Thyroid gland (tissue), 4 donors: ENCODE results near the gene KRTAP4-7. TPM values are rescaled to one million over a fixed set of nuclear protein-coding genes. Genes with fewer than 3 reads are reported as not detected.
"Not testable (repeated sequence)": the region's sequence is repeated elsewhere in the genome, so short reads cannot be mapped to it uniquely, and the experiment has no call there.

ENCODE experiments used
- DNase-seq, 2 donors: peaks; one replicate each; pipeline ENCODE4 v3.0.0-alpha.2; 2019
- H3K27ac ChIP-seq, 3 donors: fragments of 200-600 bp; sonication (generic); 1 replicate in 2 of 3; 2 replicates in 1 of 3; pipeline ENCODE4 v1.5.1; 2016 to 2019; ENCODE audit warnings: mild to moderate bottlenecking in 1 of 3, moderate library complexity in 1 of 3
- H3K27me3 ChIP-seq: fragments of 200-600 bp; sonication (generic); one replicate; pipeline ENCODE4 v1.5.1; 2019
- H3K36me3 ChIP-seq, 2 donors: fragments of 200-600 bp; sonication (generic); one replicate each; pipeline ENCODE4 v1.5.1; 2016 to 2019
- H3K4me1 ChIP-seq, 2 donors: fragments of 200-600 bp; sonication (generic); one replicate each; pipeline ENCODE4 v1.5.1; 2017 to 2019
- H3K4me3 ChIP-seq, 3 donors: fragments of 200-600 bp; sonication (generic); replicated peaks in 1 of 3; 1 replicate in 2 of 3; 2 replicates in 1 of 3; pipeline ENCODE4 v1.5.1; 2016; ENCODE audit warnings: mild to moderate bottlenecking in 1 of 3
- H3K9me3 ChIP-seq: fragments of 200-600 bp; sonication (generic); one replicate; pipeline ENCODE4 v1.5.1; 2017
- POLR2A ChIP-seq, 2 donors: fragments of 450-650 bp; IDR thresholded peaks; one replicate each; pipeline ENCODE4 v1.6.1; 2017; ENCODE audit warnings: antibody characterized with exemption in 2 of 2, mild to moderate bottlenecking in 2 of 2, moderate library complexity in 1 of 2
- WGBS, 2 donors: methylation state at CpG; one replicate each; pipeline ENCODE4 v1.1.5; 2017; 5-methylcytosine and 5-hydroxymethylcytosine counted together
- intact Hi-C: fragments of 100-400 bp; cut with DNase I; formaldehyde crosslinking; loops from one replicate; pipeline ENCODE4 v1.15.1; 2023
- total RNA-seq, 4 donors: library from RNA; depleted of rRNA; stranded (reverse); fragments of >200 nt; gene quantifications; one replicate each; pipeline ENCODE4 v1.2.3, GENCODE V29; 2016
- TF ChIP-seq, protein P1 (sequence below), 6 experiments: fragments of 200-600 bp in 3 of 6; fragments of 450-650 bp in 3 of 6; sonication (generic) in 3 of 6; IDR thresholded peaks; one replicate each; pipeline ENCODE4 v1.5.1; 2016 to 2019; ENCODE audit warnings: antibody characterized with exemption in 6 of 6, mild to moderate bottlenecking in 2 of 6, inconsistent platforms in 1 of 6, moderate library complexity in 1 of 6

KRTAP4-7 gene
- total RNA-seq, 4 donors from 2014 or later, result not detected

DNA sequence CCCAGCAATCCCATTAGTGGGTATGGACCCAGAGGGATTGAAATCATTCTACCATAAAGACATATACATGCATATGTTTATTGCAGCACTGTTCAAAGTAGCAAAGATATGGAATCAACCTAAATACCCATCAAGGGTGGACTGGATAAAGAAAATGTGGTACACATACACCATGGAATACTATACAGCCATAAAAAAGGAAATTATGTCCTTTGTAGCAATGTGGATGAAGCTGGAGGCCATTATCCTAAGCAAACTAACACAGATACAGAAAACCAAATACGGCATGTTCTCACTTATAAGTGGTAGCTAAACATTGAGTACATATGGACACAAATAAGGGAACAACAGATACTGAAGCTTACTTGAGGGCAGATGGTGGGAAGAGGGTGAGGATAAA lies 26.4 kb upstream of the KRTAP4-7 start:
- H3K4me3 ChIP-seq, result no peak overlapping the region
- H3K36me3 ChIP-seq, result no peaks in the 10 kb centered on the region
- TF ChIP-seq, protein P1, sequence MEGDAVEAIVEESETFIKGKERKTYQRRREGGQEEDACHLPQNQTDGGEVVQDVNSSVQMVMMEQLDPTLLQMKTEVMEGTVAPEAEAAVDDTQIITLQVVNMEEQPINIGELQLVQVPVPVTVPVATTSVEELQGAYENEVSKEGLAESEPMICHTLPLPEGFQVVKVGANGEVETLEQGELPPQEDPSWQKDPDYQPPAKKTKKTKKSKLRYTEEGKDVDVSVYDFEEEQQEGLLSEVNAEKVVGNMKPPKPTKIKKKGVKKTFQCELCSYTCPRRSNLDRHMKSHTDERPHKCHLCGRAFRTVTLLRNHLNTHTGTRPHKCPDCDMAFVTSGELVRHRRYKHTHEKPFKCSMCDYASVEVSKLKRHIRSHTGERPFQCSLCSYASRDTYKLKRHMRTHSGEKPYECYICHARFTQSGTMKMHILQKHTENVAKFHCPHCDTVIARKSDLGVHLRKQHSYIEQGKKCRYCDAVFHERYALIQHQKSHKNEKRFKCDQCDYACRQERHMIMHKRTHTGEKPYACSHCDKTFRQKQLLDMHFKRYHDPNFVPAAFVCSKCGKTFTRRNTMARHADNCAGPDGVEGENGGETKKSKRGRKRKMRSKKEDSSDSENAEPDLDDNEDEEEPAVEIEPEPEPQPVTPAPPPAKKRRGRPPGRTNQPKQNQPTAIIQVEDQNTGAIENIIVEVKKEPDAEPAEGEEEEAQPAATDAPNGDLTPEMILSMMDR (IDR thresholded peaks at IDR 0.05), result no peak
- no peak for TF ChIP-seq POLR2A (IDR thresholded peaks at IDR 0.05)
- H3K4me1 ChIP-seq, result no peaks in the 10 kb centered on the region
- 90 to 92% methylated on average over 1 of the region's 1 CpG for WGBS, 2 donors
- H3K9me3 ChIP-seq, result no peaks in the 10 kb centered on the region
- no peaks in the 10 kb centered on the region for H3K27me3 ChIP-seq
- H3K27ac ChIP-seq, result no peak overlapping the region
- DNase-seq, result no peak
- intact Hi-C loops, result no loop called here

DNA sequence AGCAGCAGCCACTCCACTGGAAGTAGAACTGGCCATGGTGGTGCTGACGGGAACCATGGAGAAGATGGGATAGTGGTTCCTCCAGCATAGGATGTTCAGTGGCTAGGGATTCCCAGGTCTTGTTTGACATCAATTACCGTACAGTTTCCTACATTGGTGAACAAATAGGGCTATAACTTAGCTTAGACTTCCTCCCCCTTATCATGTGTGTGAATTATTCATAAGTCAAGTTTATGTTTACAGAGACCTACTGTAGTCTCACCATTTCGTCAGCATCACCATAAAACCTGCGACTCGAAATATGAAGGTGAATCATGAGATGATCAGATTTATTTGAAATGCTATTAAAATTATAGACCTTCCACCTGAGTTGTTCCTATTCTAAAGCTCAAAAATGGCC lies 25.2 kb upstream of the KRTAP4-7 start:
- Histone ChIP-seq H3K4me1 (no peaks in the 10 kb centered on the region), H3K4me3 (no peak overlapping the region), H3K27ac (no peak overlapping the region), H3K27me3 (no peaks in the 10 kb centered on the region), H3K36me3 (no peaks in the 10 kb centered on the region), H3K9me3 (no peaks in the 10 kb centered on the region)
- no peak for DNase-seq
- WGBS, 2 donors, result 91 to 95% methylated on average over 5 of the region's 5 CpGs
- intact Hi-C loops, result no loop called here
- TF ChIP-seq, protein P1 (IDR thresholded peaks at IDR 0.05), result no peak
- TF ChIP-seq POLR2A (IDR thresholded peaks at IDR 0.05), result no peak

DNA sequence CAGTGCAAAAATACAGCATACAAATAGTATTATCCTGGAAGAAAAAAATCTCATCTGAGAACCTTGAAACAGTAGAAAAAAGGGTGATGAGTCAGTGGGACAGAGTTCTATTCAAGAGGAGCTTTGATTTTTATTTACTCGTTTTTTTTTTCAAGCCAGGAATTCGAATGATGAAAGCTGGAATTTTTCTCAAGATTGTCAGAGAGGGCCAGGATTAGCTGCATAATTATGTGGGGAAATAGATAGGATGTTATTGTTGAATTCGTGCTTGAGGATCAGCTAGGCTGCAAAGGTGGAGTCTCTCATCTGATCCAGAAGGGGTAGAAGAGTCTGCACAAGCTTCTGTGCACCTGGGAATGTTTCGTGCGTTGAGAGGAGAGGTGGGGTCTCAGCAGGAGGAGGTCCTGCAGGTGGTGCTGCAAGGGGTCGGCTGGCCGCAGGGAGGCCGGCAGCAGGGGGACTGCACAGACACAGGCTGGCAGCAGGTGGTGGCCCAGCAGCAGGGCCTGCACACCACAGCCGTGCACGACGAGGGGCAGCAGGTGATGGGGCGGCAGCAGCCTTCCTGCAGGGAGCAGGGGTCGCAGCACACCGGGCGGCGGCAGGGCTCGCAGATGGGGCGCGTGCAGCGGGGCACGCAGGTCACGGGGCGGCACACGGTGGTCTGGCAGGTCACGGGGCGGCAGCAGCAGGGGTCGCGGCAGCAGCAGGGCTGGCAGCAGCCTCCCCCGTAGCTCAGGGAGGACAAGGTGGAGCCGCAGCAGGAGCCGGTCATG lies 24.5 kb upstream of the KRTAP4-7 start:
- intact Hi-C loops, result not testable (repeated sequence)
- 22 to 26% methylated on average over 6 to 10 of the region's 31 CpGs for WGBS, 2 donors

DNA sequence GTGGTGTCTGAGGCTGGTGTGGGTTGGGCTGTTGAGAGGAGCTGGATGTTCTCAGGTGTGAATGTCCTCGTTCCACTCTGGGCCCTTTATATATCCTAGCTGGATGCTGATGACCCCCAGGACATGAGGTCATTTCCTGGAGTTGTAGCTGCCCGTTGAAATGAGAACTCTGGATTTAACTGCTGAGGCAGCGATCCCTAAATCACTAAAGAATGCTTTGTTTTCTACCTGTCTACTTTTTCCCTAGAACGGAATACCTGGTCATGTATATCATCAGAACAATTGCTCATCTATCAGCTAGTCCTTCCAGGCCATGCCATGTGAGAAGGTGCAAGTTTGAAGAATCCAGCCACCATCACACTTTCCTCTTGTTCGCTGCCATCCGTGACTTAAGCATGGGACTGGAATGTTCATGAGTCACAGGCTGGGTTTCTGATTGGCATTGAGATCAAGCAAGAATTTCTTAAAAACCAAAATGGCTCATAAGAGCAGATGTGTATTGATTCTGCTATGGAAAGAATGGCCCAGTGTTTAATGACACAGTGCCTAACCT lies 23.8 kb upstream of the KRTAP4-7 start, which contains the start of gene KRTAP2-3:
Gene KRTAP2-3 (minus strand): TSS at position 63 of the 553 bp plus-strand sequence. CDS start 64 bp downstream, outside the sequence.
- Histone ChIP-seq H3K27me3 (no peaks in the 10 kb centered on the region), H3K36me3 (no peaks in the 10 kb centered on the region), H3K27ac (no peak within 1 kb of the TSS), H3K4me3 (no peak within 1 kb of the TSS), H3K4me1 (no peaks in the 10 kb centered on the region), H3K9me3 (no peaks in the 10 kb centered on the region)
- DNase-seq, result no peak
- WGBS, 2 donors, result 71 to 78% methylated on average over 6 of the region's 6 CpGs
- intact Hi-C loops, result no loop called here
- TF ChIP-seq, protein P1 (IDR thresholded peaks at IDR 0.05), result no peak
- no peak for TF ChIP-seq POLR2A (IDR thresholded peaks at IDR 0.05)

More for the DNA sequence above, 24.5 kb upstream of the KRTAP4-7 start:
- H3K4me1 ChIP-seq, DNase-seq, H3K36me3 ChIP-seq, H3K27ac ChIP-seq, H3K27me3 ChIP-seq, H3K9me3 ChIP-seq, H3K4me3 ChIP-seq: not testable (repeated sequence)

DNA sequence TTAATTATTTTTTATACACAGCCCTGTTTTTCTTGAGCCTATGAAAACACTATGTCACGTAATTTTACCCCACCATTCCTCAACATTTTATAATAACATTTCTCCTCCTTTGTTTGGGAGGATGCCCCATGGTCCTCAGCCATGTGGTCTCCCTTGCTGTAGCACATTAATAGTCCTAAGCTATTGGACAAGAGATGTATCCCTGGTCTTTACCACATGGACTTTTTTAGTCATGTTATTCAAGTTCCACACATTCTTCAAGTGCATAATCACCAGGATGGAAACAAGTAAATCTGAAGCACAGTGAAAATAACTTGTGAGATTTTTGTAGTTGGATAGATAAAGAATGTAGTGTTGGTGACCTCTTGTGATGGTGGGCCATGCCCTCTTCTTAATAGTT lies 22.0 kb upstream of the KRTAP4-7 start:
- no peak overlapping the region for H3K27ac ChIP-seq

More for the DNA sequence above, 22.0 kb upstream of the KRTAP4-7 start:
- intact Hi-C loops, result no loop called here
- Histone ChIP-seq H3K27me3 (no peaks in the 10 kb centered on the region), H3K9me3 (no peaks in the 10 kb centered on the region), H3K4me1 (no peaks in the 10 kb centered on the region), H3K36me3 (no peaks in the 10 kb centered on the region), H3K4me3 (no peak overlapping the region)
- no peak for DNase-seq
- TF ChIP-seq, protein P1 (IDR thresholded peaks at IDR 0.05), result no peak
- no peak for TF ChIP-seq POLR2A (IDR thresholded peaks at IDR 0.05)
- WGBS, 2 donors, result 66 to 67% methylated on average over 1 of the region's 1 CpG
